Stomach (tissue), 4 donors: Measurements from ENCODE around the gene CADM2.
"Not testable (repeated sequence)": the region's sequence is repeated elsewhere in the genome, so short reads cannot be mapped to it uniquely, and the experiment has no call there.

ENCODE experiments used
- POLR2A ChIP-seq, 4 donors: fragments of 450-650 bp; IDR thresholded peaks; one replicate each; pipeline ENCODE4 v1.6.1; 2016; ENCODE audit warnings: antibody characterized with exemption in 4 of 4, control low read depth in 2 of 4, mild to moderate bottlenecking in 1 of 4, moderate library complexity in 1 of 4
- POLR2AphosphoS5 ChIP-seq, 3 donors: sonication (generic); formaldehyde crosslinking; IDR thresholded peaks; one replicate each; pipeline ENCODE4 v1.6.1; 2016; ENCODE audit warnings: antibody characterized with exemption in 3 of 3
- TF ChIP-seq, protein P1 (sequence below), 7 experiments: fragments of 450-650 bp in 4 of 7; fragments of 200-600 bp in 3 of 7; sonication (generic) in 3 of 7; IDR thresholded peaks; one replicate each; pipeline ENCODE4 v1.5.1; 2016 to 2019; ENCODE audit warnings: antibody characterized with exemption in 7 of 7, control low read depth in 2 of 7, mild to moderate bottlenecking in 1 of 7

DNA sequence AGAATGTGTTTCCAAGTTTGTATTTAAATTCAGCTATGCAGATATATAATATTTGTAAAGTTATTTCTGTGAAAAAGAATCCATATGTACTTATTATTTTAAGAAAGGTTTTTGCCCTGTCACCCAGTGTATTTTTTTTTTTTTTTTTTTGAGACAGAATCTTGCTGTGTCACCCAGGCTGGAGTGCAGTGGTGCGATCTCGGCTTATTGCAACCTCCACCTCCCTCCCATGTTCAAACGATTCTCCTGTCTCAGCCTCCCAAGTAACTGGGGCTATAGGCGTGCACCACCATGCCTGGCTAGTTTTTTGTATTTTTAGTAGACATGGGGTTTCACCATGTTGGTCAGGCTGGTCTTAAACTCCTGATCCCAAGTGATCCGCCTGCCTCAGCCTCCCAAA is 548.3 kb downstream of the CADM2 start:
- TF ChIP-seq, protein P1, sequence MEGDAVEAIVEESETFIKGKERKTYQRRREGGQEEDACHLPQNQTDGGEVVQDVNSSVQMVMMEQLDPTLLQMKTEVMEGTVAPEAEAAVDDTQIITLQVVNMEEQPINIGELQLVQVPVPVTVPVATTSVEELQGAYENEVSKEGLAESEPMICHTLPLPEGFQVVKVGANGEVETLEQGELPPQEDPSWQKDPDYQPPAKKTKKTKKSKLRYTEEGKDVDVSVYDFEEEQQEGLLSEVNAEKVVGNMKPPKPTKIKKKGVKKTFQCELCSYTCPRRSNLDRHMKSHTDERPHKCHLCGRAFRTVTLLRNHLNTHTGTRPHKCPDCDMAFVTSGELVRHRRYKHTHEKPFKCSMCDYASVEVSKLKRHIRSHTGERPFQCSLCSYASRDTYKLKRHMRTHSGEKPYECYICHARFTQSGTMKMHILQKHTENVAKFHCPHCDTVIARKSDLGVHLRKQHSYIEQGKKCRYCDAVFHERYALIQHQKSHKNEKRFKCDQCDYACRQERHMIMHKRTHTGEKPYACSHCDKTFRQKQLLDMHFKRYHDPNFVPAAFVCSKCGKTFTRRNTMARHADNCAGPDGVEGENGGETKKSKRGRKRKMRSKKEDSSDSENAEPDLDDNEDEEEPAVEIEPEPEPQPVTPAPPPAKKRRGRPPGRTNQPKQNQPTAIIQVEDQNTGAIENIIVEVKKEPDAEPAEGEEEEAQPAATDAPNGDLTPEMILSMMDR (IDR thresholded peaks at IDR 0.05) = not testable (repeated sequence)
- not testable (repeated sequence) for TF ChIP-seq POLR2A, POLR2AphosphoS5 (IDR thresholded peaks at IDR 0.05)
